ENCODE results near the gene JMJD1C. TPM values are rescaled to one million over a fixed set of nuclear protein-coding genes. Genes with fewer than 3 reads are reported as not detected.
"Not testable (repeated sequence)": the region's sequence is repeated elsewhere in the genome, so short reads cannot be mapped to it uniquely, and the experiment has no call there.

JMJD1C gene
- total and polyA plus RNA-seq, 12 donors: 36.0 to 124 (median 57.2) TPM

GRCh38 chr10:63384675-63385074, 81.1 kb downstream of the JMJD1C start:
- H3K36me3 ChIP-seq (replicated peaks in 1 of 2): no peaks in the 10 kb centered on the region
- no peak overlapping the region for H3K27ac ChIP-seq
- DNase-seq: no peak
- intact Hi-C loops (cut with DNase I): no loop called here
- WGBS, 4 donors: 64 to 76% (median 69%) methylated on average over 2 of the region's 2 CpGs
- no peak for TF ChIP-seq CTCF (IDR thresholded peaks at IDR 0.05)
- TF ChIP-seq POLR2A (IDR thresholded peaks at IDR 0.05): no peak
- no peak overlapping the region for H3K4me3 ChIP-seq
- H3K9me3 ChIP-seq (replicated peaks in 1 of 3): no peaks in the 10 kb centered on the region
- H3K4me1 ChIP-seq (replicated peaks in 1 of 2): no peaks in the 10 kb centered on the region
- H3K27me3 ChIP-seq: no peaks in the 10 kb centered on the region

GRCh38 chr10:63384001-63384400, 81.8 kb downstream of the JMJD1C start:
- H3K9me3 ChIP-seq (replicated peaks in 1 of 3): no peaks in the 10 kb centered on the region
- DNase-seq: no peak
- WGBS, 4 donors: 88 to 100% (median 99%) methylated on average over 1 of the region's 1 CpG
- H3K27me3 ChIP-seq: no peaks in the 10 kb centered on the region
- intact Hi-C loops (cut with DNase I): no loop called here
- H3K36me3 ChIP-seq (replicated peaks in 1 of 2): no peaks in the 10 kb centered on the region
- TF ChIP-seq CTCF (IDR thresholded peaks at IDR 0.05) (no peak), POLR2A (IDR thresholded peaks at IDR 0.05) (no peak)
- H3K27ac ChIP-seq: no peak overlapping the region
- peaks cover 0 to 6% of the 10 kb centered on the region in 2 donors for H3K4me1 ChIP-seq (replicated peaks in 1 of 2)
- no peak overlapping the region for H3K4me3 ChIP-seq

- no peak for DNase-seq
- intact Hi-C loops (cut with DNase I): no loop called here
- no peak for TF ChIP-seq CTCF (IDR thresholded peaks at IDR 0.05)
- TF ChIP-seq POLR2A (IDR thresholded peaks at IDR 0.05): no peak
Observed at GRCh38 chr10:63383141-63383540, 82.6 kb downstream of the JMJD1C start.

GRCh38 chr10:63382066-63382465, 83.7 kb downstream of the JMJD1C start:
- DNase-seq: no peak
- Histone ChIP-seq H3K36me3 (replicated peaks in 1 of 2) (no peaks in the 10 kb centered on the region), H3K27me3 (no peaks in the 10 kb centered on the region), H3K27ac (no peak overlapping the region), H3K9me3 (replicated peaks in 1 of 3) (no peaks in the 10 kb centered on the region), H3K4me3 (no peak overlapping the region), H3K4me1 (replicated peaks in 1 of 2) (peaks cover 0 to 8% of the 10 kb centered on the region in 2 donors)
- 78 to 89% (median 85%) methylated on average over 4 of the region's 4 CpGs for WGBS, 4 donors
- TF ChIP-seq CTCF (IDR thresholded peaks at IDR 0.05): no peak
- TF ChIP-seq POLR2A (IDR thresholded peaks at IDR 0.05): no peak
- intact Hi-C loops (cut with DNase I): no loop called here

More at GRCh38 chr10:63383141-63383540, 82.6 kb downstream of the JMJD1C start:
- Histone ChIP-seq H3K27me3 (no peaks in the 10 kb centered on the region), H3K27ac (no peak overlapping the region), H3K4me1 (replicated peaks in 1 of 2) (peaks cover 0 to 8% of the 10 kb centered on the region in 2 donors), H3K4me3 (no peak overlapping the region), H3K9me3 (replicated peaks in 1 of 3) (no peaks in the 10 kb centered on the region), H3K36me3 (replicated peaks in 1 of 2) (no peaks in the 10 kb centered on the region)
- 27 to 78% (median 69%) methylated on average over 1 of the region's 1 CpG for WGBS, 4 donors

- H3K27me3 ChIP-seq; H3K4me3 ChIP-seq; H3K9me3 ChIP-seq (replicated peaks in 1 of 3); H3K27ac ChIP-seq; H3K4me1 ChIP-seq (replicated peaks in 1 of 2); DNase-seq; H3K36me3 ChIP-seq (replicated peaks in 1 of 2); intact Hi-C loops (cut with DNase I): not testable (repeated sequence)
- WGBS, 4 donors: 76 to 88% (median 80%) methylated on average over 6 of the region's 6 CpGs
Observed at GRCh38 chr10:63377305-63377661, 88.5 kb downstream of the JMJD1C start.

Measured in adrenal gland (tissue), 12 donors.